NCI-H187 treated with DMSO at 0.1 percent for 48 hours (cell line): Measurements from ENCODE around the gene CLDN14.
"Not testable (repeated sequence)": the region's sequence is repeated elsewhere in the genome, so short reads cannot be mapped to it uniquely, and the experiment has no call there.

Experiments used
- DNase-seq: peaks from one replicate; lab custom pipeline; 2025; lab: John Stamatoyannopoulos, UW

Gene CLDN14

GRCh38 chr21:36499578-36500471 is 19.9 kb upstream of the CLDN14 start:
- DNase-seq = no peak

- no peak for DNase-seq
These were observed 14.6 kb upstream of the CLDN14 start for GRCh38 chr21:36494557-36494956.

GRCh38 chr21:36491209-36491910 is 11.4 kb upstream of the CLDN14 start:
- DNase-seq = no peak

- DNase-seq = no peak
These were observed 9.8 kb upstream of the CLDN14 start for GRCh38 chr21:36489776-36490165.

GRCh38 chr21:36489103-36489775 is 9.3 kb upstream of the CLDN14 start:
- no peak for DNase-seq

GRCh38 chr21:36487641-36488307 is 7.9 kb upstream of the CLDN14 start:
- DNase-seq = no peak

- no peak for DNase-seq
These were observed 6.3 kb upstream of the CLDN14 start for GRCh38 chr21:36486246-36486645.

GRCh38 chr21:36485476-36485875 is 5.6 kb upstream of the CLDN14 start:
- DNase-seq = no peak

- no peak for DNase-seq
These were observed 3.2 kb upstream of the CLDN14 start for GRCh38 chr21:36483095-36483494.

- DNase-seq = no peak
These were observed 2.8 kb upstream of the CLDN14 start for GRCh38 chr21:36482673-36483072.

GRCh38 chr21:36482181-36482580 is 2.3 kb upstream of the CLDN14 start:
- DNase-seq = no peak

GRCh38 chr21:36481639-36482038 is 1.7 kb upstream of the CLDN14 start:
- DNase-seq = no peak

GRCh38 chr21:36480618-36481017 is 696 bp upstream of the CLDN14 start:
- no peak for DNase-seq

GRCh38 chr21:36478941-36479340 is 981 bp downstream of the CLDN14 start:
- no peak for DNase-seq

- DNase-seq = no peak
These were observed 1.7 kb downstream of the CLDN14 start for GRCh38 chr21:36478207-36478701.

GRCh38 chr21:36477559-36477958 is 2.4 kb downstream of the CLDN14 start:
- DNase-seq = no peak

- no peak for DNase-seq
These were observed 2.9 kb downstream of the CLDN14 start for GRCh38 chr21:36477001-36477400.

GRCh38 chr21:36476541-36476940 is 3.4 kb downstream of the CLDN14 start:
- DNase-seq = not testable (repeated sequence)

- DNase-seq = no peak
These were observed 5.3 kb downstream of the CLDN14 start for GRCh38 chr21:36474591-36474990.

GRCh38 chr21:36473203-36473602 is 6.7 kb downstream of the CLDN14 start:
- DNase-seq = no peak

- DNase-seq = no peak
These were observed 7.5 kb downstream of the CLDN14 start for GRCh38 chr21:36472377-36472776.

GRCh38 chr21:36471254-36471723 is 8.6 kb downstream of the CLDN14 start:
- DNase-seq = no peak
